GM21381 (cell line): ENCODE data around the gene TTC13.

Experiments used
- ATAC-seq: cut with Tn5 transposase; IDR thresholded peaks from one replicate; pipeline ENCODE4 v1.9.1; 2021; ENCODE audit warnings: mild to moderate bottlenecking, moderate library complexity; ENCODE audit not compliant: unreplicated experiment

Gene TTC13

GRCh38 chr1:230858918-230859729 is 119.5 kb downstream of the TTC13 start:
- ATAC-seq = no peak

- ATAC-seq = no peak
These were observed 120.3 kb downstream of the TTC13 start for GRCh38 chr1:230858236-230858820.

GRCh38 chr1:230857822-230858221 is 120.8 kb downstream of the TTC13 start:
- no peak for ATAC-seq

- ATAC-seq = no peak
These were observed 121.6 kb downstream of the TTC13 start for GRCh38 chr1:230857077-230857476.
